Liver (tissue), 3 donors: ENCODE results near the gene DDN.

Experiments
- HNF4A ChIP-seq, 2 donors: conservative IDR thresholded peaks; 2 replicates each; pipeline ENCODE4 v1.6.1; 2016; ENCODE audit warnings: antibody characterized with exemption in 2 of 2, mild to moderate bottlenecking in 2 of 2
- RAD21 ChIP-seq, 2 donors: IDR thresholded peaks; 2 replicates each; pipeline ENCODE4 v1.6.1; 2016; ENCODE audit warnings: antibody characterized with exemption in 2 of 2, mild to moderate bottlenecking in 2 of 2
- SP1 ChIP-seq: IDR thresholded peaks from 2 replicates; pipeline ENCODE4 v1.6.1; 2018; ENCODE audit warnings: antibody characterized with exemption, mild to moderate bottlenecking
- TAF1 ChIP-seq: conservative IDR thresholded peaks from 2 replicates; pipeline ENCODE4 v1.6.1; 2016; ENCODE audit warnings: antibody characterized with exemption, mild to moderate bottlenecking
- TF ChIP-seq, protein P1 (sequence below): IDR thresholded peaks from 2 replicates; pipeline ENCODE4 v1.6.1; 2016; ENCODE audit warnings: antibody characterized with exemption
- TF ChIP-seq, protein P2 (sequence below): fragments of 150-350 bp; IDR thresholded peaks from 2 replicates; pipeline ENCODE4 v1.5.1; 2017; ENCODE audit warnings: improper control_type of control experiment, low read depth, low read length; ENCODE audit not compliant: missing input control
- donor health status: healthy.
- donor health status: healthy.

DNA sequence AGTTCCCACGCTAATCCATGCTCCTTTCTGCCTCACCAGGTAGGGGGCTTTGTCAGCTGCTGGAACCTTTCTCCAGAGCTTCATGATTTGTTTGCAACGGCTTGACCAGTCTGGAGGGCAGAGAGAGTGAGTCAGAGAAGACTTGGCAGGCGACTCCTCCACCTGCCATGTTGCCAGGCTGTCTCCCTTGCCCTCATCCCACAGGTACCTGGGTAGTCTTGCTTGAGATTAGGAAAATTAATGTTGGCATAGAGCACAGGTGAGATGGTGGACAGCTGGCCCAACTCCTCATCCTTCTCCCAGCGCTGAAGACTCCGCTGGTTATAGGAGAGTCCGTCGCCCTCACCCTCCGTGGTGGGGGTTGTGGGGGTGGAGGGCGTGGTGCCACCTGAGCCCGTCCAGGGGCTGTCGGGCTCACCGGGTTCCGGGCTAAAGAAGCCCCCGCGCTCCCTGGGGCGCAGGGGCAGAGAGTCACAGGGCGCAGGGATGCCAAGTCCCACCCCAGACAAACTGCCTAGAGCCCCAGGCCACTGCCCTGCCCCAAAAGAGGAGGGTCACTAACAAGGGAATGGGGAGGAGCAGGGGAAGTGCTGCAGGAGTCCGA is 42.8 kb upstream of the DDN start:
- no peak for TF ChIP-seq TAF1
- TF ChIP-seq, protein P1, sequence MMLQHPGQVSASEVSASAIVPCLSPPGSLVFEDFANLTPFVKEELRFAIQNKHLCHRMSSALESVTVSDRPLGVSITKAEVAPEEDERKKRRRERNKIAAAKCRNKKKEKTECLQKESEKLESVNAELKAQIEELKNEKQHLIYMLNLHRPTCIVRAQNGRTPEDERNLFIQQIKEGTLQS = no peak
- TF ChIP-seq, protein P2, sequence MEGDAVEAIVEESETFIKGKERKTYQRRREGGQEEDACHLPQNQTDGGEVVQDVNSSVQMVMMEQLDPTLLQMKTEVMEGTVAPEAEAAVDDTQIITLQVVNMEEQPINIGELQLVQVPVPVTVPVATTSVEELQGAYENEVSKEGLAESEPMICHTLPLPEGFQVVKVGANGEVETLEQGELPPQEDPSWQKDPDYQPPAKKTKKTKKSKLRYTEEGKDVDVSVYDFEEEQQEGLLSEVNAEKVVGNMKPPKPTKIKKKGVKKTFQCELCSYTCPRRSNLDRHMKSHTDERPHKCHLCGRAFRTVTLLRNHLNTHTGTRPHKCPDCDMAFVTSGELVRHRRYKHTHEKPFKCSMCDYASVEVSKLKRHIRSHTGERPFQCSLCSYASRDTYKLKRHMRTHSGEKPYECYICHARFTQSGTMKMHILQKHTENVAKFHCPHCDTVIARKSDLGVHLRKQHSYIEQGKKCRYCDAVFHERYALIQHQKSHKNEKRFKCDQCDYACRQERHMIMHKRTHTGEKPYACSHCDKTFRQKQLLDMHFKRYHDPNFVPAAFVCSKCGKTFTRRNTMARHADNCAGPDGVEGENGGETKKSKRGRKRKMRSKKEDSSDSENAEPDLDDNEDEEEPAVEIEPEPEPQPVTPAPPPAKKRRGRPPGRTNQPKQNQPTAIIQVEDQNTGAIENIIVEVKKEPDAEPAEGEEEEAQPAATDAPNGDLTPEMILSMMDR = no peak
- TF ChIP-seq HNF4A (conservative IDR thresholded peaks at IDR 0.05) = no peak
- TF ChIP-seq RAD21 (IDR thresholded peaks at IDR 0.05) = no peak
- TF ChIP-seq SP1 = no peak
